K562 (cell line): ENCODE measurements around the gene CYB561A3.

Experiments used
- POLR2AphosphoS2 ChIP-seq: IDR thresholded peaks from 2 replicates; pipeline ENCODE4 v1.6.1; 2012; ENCODE audit warnings: low read length, improper control_type of control experiment
- TF ChIP-seq, protein P1 (sequence below), 3 experiments: IDR thresholded peaks in 2 of 3; conservative IDR thresholded peaks in 1 of 3; 2 replicates each; pipeline ENCODE4 v1.5.1; 2011 to 2012; ENCODE audit warnings: low read length in 3 of 3, mild to moderate bottlenecking in 3 of 3, control low read depth in 2 of 3, improper control_type of control experiment in 1 of 3, inconsistent platforms in 1 of 3, low read depth in 1 of 3, mixed read lengths in 1 of 3, moderate library complexity in 1 of 3; ENCODE audit not compliant: insufficient read depth in 2 of 3
- TF ChIP-seq, protein P2 (sequence below): fragments of 250-450 bp; sonication (Bioruptor Pico); IDR thresholded peaks from 2 replicates; pipeline ENCODE4 v1.5.0; 2021; ENCODE audit warnings: mild to moderate bottlenecking, borderline replicate concordance

DNA sequence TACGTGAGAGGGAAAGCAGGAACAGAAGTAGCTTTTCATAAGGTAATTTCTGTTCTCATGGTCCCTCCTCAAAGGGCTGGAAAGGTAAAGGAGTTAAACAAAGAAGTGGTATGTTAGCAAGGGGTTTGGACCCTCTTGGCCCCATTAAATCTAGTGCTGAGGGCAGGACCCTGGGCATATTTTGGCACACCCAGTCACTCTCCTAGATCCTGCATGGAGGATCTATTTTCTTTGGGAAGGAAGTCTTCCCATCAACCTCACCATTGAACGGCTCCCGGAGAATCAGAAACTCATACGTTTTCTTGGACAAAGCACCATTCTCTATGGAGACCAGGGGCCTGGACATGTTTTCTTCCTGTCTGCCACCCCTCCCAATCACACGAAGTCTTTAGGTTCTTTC, 42.4 kb upstream of the CYB561A3 start:
- TF ChIP-seq, protein P1, sequence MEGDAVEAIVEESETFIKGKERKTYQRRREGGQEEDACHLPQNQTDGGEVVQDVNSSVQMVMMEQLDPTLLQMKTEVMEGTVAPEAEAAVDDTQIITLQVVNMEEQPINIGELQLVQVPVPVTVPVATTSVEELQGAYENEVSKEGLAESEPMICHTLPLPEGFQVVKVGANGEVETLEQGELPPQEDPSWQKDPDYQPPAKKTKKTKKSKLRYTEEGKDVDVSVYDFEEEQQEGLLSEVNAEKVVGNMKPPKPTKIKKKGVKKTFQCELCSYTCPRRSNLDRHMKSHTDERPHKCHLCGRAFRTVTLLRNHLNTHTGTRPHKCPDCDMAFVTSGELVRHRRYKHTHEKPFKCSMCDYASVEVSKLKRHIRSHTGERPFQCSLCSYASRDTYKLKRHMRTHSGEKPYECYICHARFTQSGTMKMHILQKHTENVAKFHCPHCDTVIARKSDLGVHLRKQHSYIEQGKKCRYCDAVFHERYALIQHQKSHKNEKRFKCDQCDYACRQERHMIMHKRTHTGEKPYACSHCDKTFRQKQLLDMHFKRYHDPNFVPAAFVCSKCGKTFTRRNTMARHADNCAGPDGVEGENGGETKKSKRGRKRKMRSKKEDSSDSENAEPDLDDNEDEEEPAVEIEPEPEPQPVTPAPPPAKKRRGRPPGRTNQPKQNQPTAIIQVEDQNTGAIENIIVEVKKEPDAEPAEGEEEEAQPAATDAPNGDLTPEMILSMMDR (IDR thresholded peaks at IDR 0.05 in 2 of 3, conservative IDR thresholded peaks at IDR 0.05 in 1 of 3; ENCODE audit: insufficient read depth in 2 of 3, low read depth in 1 of 3, low read length in 3 of 3) = no peak
- TF ChIP-seq POLR2AphosphoS2 = no peak
- TF ChIP-seq, protein P2, sequence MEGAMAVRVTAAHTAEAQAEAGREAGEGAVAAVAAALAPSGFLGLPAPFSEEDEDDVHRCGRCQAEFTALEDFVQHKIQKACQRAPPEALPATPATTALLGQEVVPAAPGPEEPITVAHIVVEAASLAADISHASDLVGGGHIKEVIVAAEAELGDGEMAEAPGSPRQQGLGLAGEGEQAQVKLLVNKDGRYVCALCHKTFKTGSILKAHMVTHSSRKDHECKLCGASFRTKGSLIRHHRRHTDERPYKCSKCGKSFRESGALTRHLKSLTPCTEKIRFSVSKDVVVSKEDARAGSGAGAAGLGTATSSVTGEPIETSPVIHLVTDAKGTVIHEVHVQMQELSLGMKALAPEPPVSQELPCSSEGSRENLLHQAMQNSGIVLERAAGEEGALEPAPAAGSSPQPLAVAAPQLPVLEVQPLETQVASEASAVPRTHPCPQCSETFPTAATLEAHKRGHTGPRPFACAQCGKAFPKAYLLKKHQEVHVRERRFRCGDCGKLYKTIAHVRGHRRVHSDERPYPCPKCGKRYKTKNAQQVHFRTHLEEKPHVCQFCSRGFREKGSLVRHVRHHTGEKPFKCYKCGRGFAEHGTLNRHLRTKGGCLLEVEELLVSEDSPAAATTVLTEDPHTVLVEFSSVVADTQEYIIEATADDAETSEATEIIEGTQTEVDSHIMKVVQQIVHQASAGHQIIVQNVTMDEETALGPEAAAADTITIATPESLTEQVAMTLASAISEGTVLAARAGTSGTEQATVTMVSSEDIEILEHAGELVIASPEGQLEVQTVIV = no peak
